GM21367 (cell line): ENCODE results near the gene TULP4.
"Not testable (repeated sequence)": the region's sequence is repeated elsewhere in the genome, so short reads cannot be mapped to it uniquely, and the experiment has no call there.

Experiments
- ATAC-seq: cut with Tn5 transposase; IDR thresholded peaks from one replicate; pipeline ENCODE4 v1.9.1; 2021; ENCODE audit not compliant: unreplicated experiment

Gene TULP4

GRCh38 chr6:158327211-158327610 lies 14.9 kb downstream of the TULP4 start:
- ATAC-seq, result no peak

- no peak for ATAC-seq
These were observed 16.7 kb downstream of the TULP4 start for GRCh38 chr6:158328952-158329351.

- no peak for ATAC-seq
These were observed 17.3 kb downstream of the TULP4 start for GRCh38 chr6:158329531-158329930.

GRCh38 chr6:158330016-158330415 lies 17.8 kb downstream of the TULP4 start:
- ATAC-seq, result no peak

- no peak for ATAC-seq
These were observed 20.0 kb downstream of the TULP4 start for GRCh38 chr6:158332237-158332636.

GRCh38 chr6:158333094-158333493 lies 20.8 kb downstream of the TULP4 start:
- ATAC-seq, result no peak

- ATAC-seq, result no peak
These were observed 22.3 kb downstream of the TULP4 start for GRCh38 chr6:158334534-158334933.

GRCh38 chr6:158337332-158337731 lies 25.1 kb downstream of the TULP4 start:
- no peak for ATAC-seq

GRCh38 chr6:158338311-158339112 lies 26.2 kb downstream of the TULP4 start:
- ATAC-seq, result no peak

GRCh38 chr6:158339197-158339596 lies 26.9 kb downstream of the TULP4 start:
- not testable (repeated sequence) for ATAC-seq

- no peak for ATAC-seq
These were observed 28.0 kb downstream of the TULP4 start for GRCh38 chr6:158340252-158340651.

GRCh38 chr6:158344534-158344933 lies 32.3 kb downstream of the TULP4 start:
- ATAC-seq, result no peak

GRCh38 chr6:158345444-158345843 lies 33.2 kb downstream of the TULP4 start:
- ATAC-seq, result not testable (repeated sequence)

- ATAC-seq, result no peak
These were observed 35.1 kb downstream of the TULP4 start for GRCh38 chr6:158347335-158347734.

- not testable (repeated sequence) for ATAC-seq
These were observed 36.7 kb downstream of the TULP4 start for GRCh38 chr6:158348737-158349504.

GRCh38 chr6:158349505-158350275 lies 37.4 kb downstream of the TULP4 start:
- ATAC-seq, result not testable (repeated sequence)

GRCh38 chr6:158350731-158351130 lies 38.5 kb downstream of the TULP4 start:
- not testable (repeated sequence) for ATAC-seq

GRCh38 chr6:158353883-158354877 lies 41.9 kb downstream of the TULP4 start:
- no peak for ATAC-seq

GRCh38 chr6:158356586-158357546 lies 44.6 kb downstream of the TULP4 start:
- no peak for ATAC-seq
